ENCODE data around the gene CNEP1R1. TPM values are rescaled to one million over a fixed set of nuclear protein-coding genes. Genes with fewer than 3 reads are reported as not detected.

The CNEP1R1 gene
- total and polyA plus RNA-seq, 3 experiments from 2014 or later: 21.2 to 23.6 (median 22.8) TPM

GRCh38 chr16:50050802-50051201 lies 25.8 kb downstream of the CNEP1R1 start:
- Histone ChIP-seq H3K9me3 (ENCODE audit: low read length) (no peaks in the 10 kb centered on the region), H3K27ac (ENCODE audit: low read depth, low read length) (no peak overlapping the region), H3K27me3 (ENCODE audit: insufficient read depth, low read length, poor library complexity, severe bottlenecking) (no peaks in the 10 kb centered on the region), H3K36me3 (ENCODE audit: insufficient read depth, low read length) (no peaks in the 10 kb centered on the region), H3K4me3 (ENCODE audit: low read length) (no peak overlapping the region), H3K4me1 (ENCODE audit: insufficient read depth, low read length) (no peaks in the 10 kb centered on the region)
- no peak for DNase-seq
- CTCF ChIA-PET: no interaction called here
- Mint-ChIP-seq H3K27me3 (peaks cover 11 to 20% of the 10 kb centered on the region in 2 donors), H3K4me3 (no peak overlapping the region), H3K9me3 (peaks cover 3 to 14% (median 7%) of the 10 kb centered on the region in 5 donors), H3K27ac (no peak overlapping the region), H3K4me1 (no peaks in the 10 kb centered on the region), H3K36me3 (peaks cover 0 to 6% (median 0%) of the 10 kb centered on the region in 3 donors)
- POLR2A ChIA-PET: no interaction called here

- no peak overlapping the region for H3K27ac Mint-ChIP-seq
- Histone ChIP-seq H3K4me3 (ENCODE audit: low read length) (no peak overlapping the region), H3K27ac (ENCODE audit: low read depth, low read length) (no peak overlapping the region), H3K36me3 (ENCODE audit: insufficient read depth, low read length) (no peaks in the 10 kb centered on the region), H3K27me3 (ENCODE audit: insufficient read depth, low read length, poor library complexity, severe bottlenecking) (no peaks in the 10 kb centered on the region), H3K4me1 (ENCODE audit: insufficient read depth, low read length) (no peaks in the 10 kb centered on the region), H3K9me3 (ENCODE audit: low read length) (no peaks in the 10 kb centered on the region)
- no peak overlapping the region for H3K4me3 Mint-ChIP-seq
- no peaks in the 10 kb centered on the region for H3K4me1 Mint-ChIP-seq
- peaks cover 0 to 16% (median 0%) of the 10 kb centered on the region in 3 donors for H3K36me3 Mint-ChIP-seq
- POLR2A ChIA-PET: no interaction called here
- no peak for DNase-seq
- CTCF ChIA-PET: interaction anchor here (0.7 kb wide), 1 partner anchor 31 kb away, joined by 3 read pairs; the partner anchor contains the start of gene CNEP1R1
- peaks cover 13 to 23% (median 18%) of the 10 kb centered on the region in 5 donors for H3K9me3 Mint-ChIP-seq
- peaks cover 6 to 11% of the 10 kb centered on the region in 2 donors for H3K27me3 Mint-ChIP-seq
Measured at GRCh38 chr16:50056226-50056625, 31.2 kb downstream of the CNEP1R1 start.

DNA sequence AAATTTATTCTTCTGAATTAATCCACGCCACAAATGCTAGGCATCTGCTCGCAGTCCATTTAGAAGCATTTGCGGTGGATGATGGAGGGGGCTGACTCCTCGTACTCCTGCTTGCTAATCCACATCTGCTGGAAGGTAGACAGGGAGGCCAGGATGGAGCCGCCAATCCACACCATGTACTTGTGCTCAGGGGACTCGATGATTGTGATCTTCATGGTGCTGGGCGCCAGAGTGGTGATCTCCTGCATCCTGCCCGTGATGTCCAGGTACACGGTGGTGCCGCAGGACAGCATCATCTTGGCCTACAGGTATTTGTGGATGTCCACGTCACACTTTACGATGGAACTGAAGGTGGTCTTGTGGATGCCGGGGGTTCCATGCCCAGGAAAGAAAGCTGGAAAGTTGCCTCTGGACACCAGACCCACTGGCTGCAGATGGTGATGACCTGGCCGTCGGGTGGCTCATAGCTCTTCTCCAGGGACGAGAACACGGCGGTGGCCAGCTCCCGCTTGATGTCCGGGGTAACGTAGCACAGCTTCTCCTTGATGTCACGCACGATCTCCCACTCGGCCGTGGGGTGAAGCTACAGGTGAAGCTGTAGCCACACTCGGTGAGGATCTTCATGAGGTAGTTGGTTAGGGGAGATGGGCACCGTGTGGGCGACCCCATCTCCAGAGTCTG lies 33.2 kb downstream of the CNEP1R1 start:
- H3K4me1 ChIP-seq (ENCODE audit: insufficient read depth, low read length): no peaks in the 10 kb centered on the region
- POLR2A ChIA-PET: no interaction called here
- H3K9me3 ChIP-seq (ENCODE audit: low read length): no peaks in the 10 kb centered on the region
- no peak overlapping the region for H3K27ac ChIP-seq (ENCODE audit: low read depth, low read length)
- peaks cover 0 to 8% of the 10 kb centered on the region in 2 donors for H3K27me3 Mint-ChIP-seq
- peaks cover 0 to 16% (median 0%) of the 10 kb centered on the region in 3 donors for H3K36me3 Mint-ChIP-seq
- no peak for DNase-seq
- H3K36me3 ChIP-seq (ENCODE audit: insufficient read depth, low read length): no peaks in the 10 kb centered on the region
- H3K27ac Mint-ChIP-seq: no peak overlapping the region
- H3K4me1 Mint-ChIP-seq: no peaks in the 10 kb centered on the region
- no peak overlapping the region for H3K4me3 Mint-ChIP-seq
- no peaks in the 10 kb centered on the region for H3K27me3 ChIP-seq (ENCODE audit: insufficient read depth, low read length, poor library complexity, severe bottlenecking)
- CTCF ChIA-PET: interaction anchor here (1.5 to 1.7 kb wide), 2 partner anchors 25 to 33 kb away, joined by 3 to 5 read pairs; partner anchors contain the start of gene CNEP1R1
- H3K4me3 ChIP-seq (ENCODE audit: low read length): no peak overlapping the region
- peaks cover 13 to 22% (median 17%) of the 10 kb centered on the region in 5 donors for H3K9me3 Mint-ChIP-seq

- Histone ChIP-seq H3K36me3 (ENCODE audit: insufficient read depth, low read length) (no peaks in the 10 kb centered on the region), H3K9me3 (ENCODE audit: low read length) (no peaks in the 10 kb centered on the region), H3K27me3 (ENCODE audit: insufficient read depth, low read length, poor library complexity, severe bottlenecking) (no peaks in the 10 kb centered on the region), H3K4me3 (ENCODE audit: low read length) (no peak overlapping the region), H3K27ac (ENCODE audit: low read depth, low read length) (no peak overlapping the region), H3K4me1 (ENCODE audit: insufficient read depth, low read length) (no peaks in the 10 kb centered on the region)
- no peaks in the 10 kb centered on the region for H3K4me1 Mint-ChIP-seq
- H3K27ac Mint-ChIP-seq: no peak overlapping the region
- DNase-seq: no peak
- peaks cover 0 to 16% (median 0%) of the 10 kb centered on the region in 3 donors for H3K36me3 Mint-ChIP-seq
- POLR2A ChIA-PET: no interaction called here
- H3K27me3 Mint-ChIP-seq: peaks cover 0 to 8% of the 10 kb centered on the region in 2 donors
- CTCF ChIA-PET: interaction anchor here (1.5 kb wide), 1 partner anchor 24 kb away, joined by 3 read pairs; no protein-coding TSS in a partner anchor
- H3K4me3 Mint-ChIP-seq: no peak overlapping the region
- peaks cover 13 to 22% (median 17%) of the 10 kb centered on the region in 5 donors for H3K9me3 Mint-ChIP-seq
Measured at GRCh38 chr16:50059111-50059510, 34.1 kb downstream of the CNEP1R1 start.

DNA sequence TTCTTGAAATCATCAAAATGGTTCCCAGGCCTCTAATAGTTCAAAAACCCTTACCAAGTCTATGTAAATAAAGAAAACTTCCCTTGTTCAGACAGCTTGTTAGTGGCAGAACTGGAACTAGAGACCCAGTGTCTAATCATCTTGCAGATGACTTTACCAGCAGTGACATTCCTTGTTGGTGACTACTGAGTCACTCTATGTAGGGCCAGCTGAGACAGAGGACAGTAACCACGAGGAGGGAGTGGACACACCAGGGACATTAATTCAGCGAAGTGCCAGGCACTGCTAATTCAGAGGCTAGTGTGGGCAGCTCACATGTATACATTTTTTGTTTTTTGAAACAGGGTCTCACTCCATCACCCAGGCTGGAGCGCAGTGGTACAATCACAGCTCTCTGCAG lies 34.6 kb downstream of the CNEP1R1 start:
- no peaks in the 10 kb centered on the region for H3K4me1 Mint-ChIP-seq
- no peaks in the 10 kb centered on the region for H3K4me1 ChIP-seq (ENCODE audit: insufficient read depth, low read length)
- peaks cover 13 to 22% (median 17%) of the 10 kb centered on the region in 5 donors for H3K9me3 Mint-ChIP-seq
- no peak for DNase-seq
- H3K4me3 Mint-ChIP-seq: no peak overlapping the region
- H3K27me3 ChIP-seq (ENCODE audit: insufficient read depth, low read length, poor library complexity, severe bottlenecking): no peaks in the 10 kb centered on the region
- POLR2A ChIA-PET: no interaction called here
- CTCF ChIA-PET: interaction anchor here (1.5 kb wide), 2 partner anchors 23 to 35 kb away, joined by 3 to 8 read pairs; partner anchors contain the start of gene CNEP1R1
- H3K27ac Mint-ChIP-seq: no peak overlapping the region
- H3K9me3 ChIP-seq (ENCODE audit: low read length): no peaks in the 10 kb centered on the region
- no peak overlapping the region for H3K27ac ChIP-seq (ENCODE audit: low read depth, low read length)
- H3K27me3 Mint-ChIP-seq: peaks cover 0 to 8% of the 10 kb centered on the region in 2 donors
- no peaks in the 10 kb centered on the region for H3K36me3 ChIP-seq (ENCODE audit: insufficient read depth, low read length)
- peaks cover 0 to 16% (median 0%) of the 10 kb centered on the region in 3 donors for H3K36me3 Mint-ChIP-seq
- H3K4me3 ChIP-seq (ENCODE audit: low read length): no peak overlapping the region

DNA sequence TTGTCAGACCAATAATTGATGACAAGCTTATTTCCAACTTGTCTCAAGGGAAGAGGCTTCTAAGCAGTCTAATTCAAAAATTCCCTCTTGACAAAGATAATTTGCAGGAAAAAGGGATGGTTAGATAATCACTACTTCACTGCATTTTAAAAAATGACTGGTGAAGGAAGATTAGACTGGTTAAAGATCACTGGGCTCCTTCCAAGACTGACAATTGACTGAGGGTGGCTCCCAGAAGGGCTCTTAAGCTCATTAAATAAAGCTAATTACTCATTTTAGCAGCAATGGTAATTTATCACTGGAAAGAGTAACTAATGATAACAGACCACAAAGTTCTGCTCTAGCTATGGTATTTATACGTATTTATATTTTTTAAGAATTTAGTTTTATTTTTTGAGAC lies 36.3 kb downstream of the CNEP1R1 start:
- Histone ChIP-seq H3K4me1 (ENCODE audit: insufficient read depth, low read length) (peaks cover 3% of the 10 kb centered on the region), H3K36me3 (ENCODE audit: insufficient read depth, low read length) (no peaks in the 10 kb centered on the region), H3K4me3 (ENCODE audit: low read length) (no peak overlapping the region), H3K27ac (ENCODE audit: low read depth, low read length) (no peak overlapping the region), H3K9me3 (ENCODE audit: low read length) (no peaks in the 10 kb centered on the region), H3K27me3 (ENCODE audit: insufficient read depth, low read length, poor library complexity, severe bottlenecking) (no peaks in the 10 kb centered on the region)
- Mint-ChIP-seq H3K27ac (no peak overlapping the region), H3K9me3 (peaks cover 3 to 15% (median 8%) of the 10 kb centered on the region in 5 donors), H3K4me1 (peaks cover 4 to 11% (median 10%) of the 10 kb centered on the region in 3 donors), H3K36me3 (peaks cover 0 to 6% (median 2%) of the 10 kb centered on the region in 3 donors), H3K4me3 (no peak overlapping the region), H3K27me3 (peaks cover 0 to 8% of the 10 kb centered on the region in 2 donors)
- CTCF ChIA-PET: no interaction called here
- no peak for DNase-seq
- POLR2A ChIA-PET: interaction anchor here (0.7 kb wide), 1 partner anchor 33 kb away, joined by 3 read pairs; no protein-coding TSS in a partner anchor

DNA sequence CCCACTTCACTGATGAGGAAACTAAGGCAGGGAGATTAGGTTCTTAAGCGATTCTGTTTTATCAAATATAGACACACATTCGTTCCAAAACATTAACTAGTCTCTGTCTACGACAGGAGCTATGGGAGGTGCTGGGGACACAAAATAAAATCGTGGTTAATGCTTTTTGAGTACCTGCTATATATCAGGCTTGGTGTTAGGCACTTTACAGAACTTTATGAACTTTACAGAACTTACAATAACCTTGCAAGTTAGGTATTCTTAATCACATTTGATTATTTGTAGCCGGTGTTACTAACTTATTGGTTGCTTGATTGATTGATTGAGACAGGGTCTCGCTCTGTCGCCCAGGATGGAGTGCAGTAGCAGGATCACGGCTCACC lies 40.2 kb downstream of the CNEP1R1 start:
- peak overlapping the region; percentile 86 to 97 (median 88) for H3K4me3 Mint-ChIP-seq
- DNase-seq: no peak
- Histone ChIP-seq H3K36me3 (ENCODE audit: insufficient read depth, low read length) (peaks cover 8% of the 10 kb centered on the region), H3K4me3 (ENCODE audit: low read length) (no peak overlapping the region), H3K9me3 (ENCODE audit: low read length) (no peaks in the 10 kb centered on the region), H3K27ac (ENCODE audit: low read depth, low read length) (no peak overlapping the region), H3K27me3 (ENCODE audit: insufficient read depth, low read length, poor library complexity, severe bottlenecking) (no peaks in the 10 kb centered on the region), H3K4me1 (ENCODE audit: insufficient read depth, low read length) (peaks cover 24% of the 10 kb centered on the region)
- peaks cover 31 to 47% (median 46%) of the 10 kb centered on the region in 3 donors for H3K4me1 Mint-ChIP-seq
- POLR2A ChIA-PET: interaction anchor here (0.6 to 1.3 kb wide), 5 partner anchors 40 to 1457 kb away, joined by 3 to 10 read pairs (median 4); partner anchors contain the start of gene CNEP1R1
- CTCF ChIA-PET: interaction anchor here (1.0 to 4.1 kb wide), 5 partner anchors 18 to 741 kb away, joined by 3 to 24 read pairs (median 7); partner anchors contain the start of gene CNEP1R1
- H3K27ac Mint-ChIP-seq: peak overlapping the region in 7 of 8 donors; percentile 78 to 95 (median 80)
- H3K36me3 Mint-ChIP-seq: peaks cover 0 to 26% (median 8%) of the 10 kb centered on the region in 3 donors
- H3K27me3 Mint-ChIP-seq: peaks cover 0 to 1% of the 10 kb centered on the region in 2 donors
- H3K9me3 Mint-ChIP-seq: no peaks in the 10 kb centered on the region
